ENCODE measurements around the gene PPP1R27.

DNA sequence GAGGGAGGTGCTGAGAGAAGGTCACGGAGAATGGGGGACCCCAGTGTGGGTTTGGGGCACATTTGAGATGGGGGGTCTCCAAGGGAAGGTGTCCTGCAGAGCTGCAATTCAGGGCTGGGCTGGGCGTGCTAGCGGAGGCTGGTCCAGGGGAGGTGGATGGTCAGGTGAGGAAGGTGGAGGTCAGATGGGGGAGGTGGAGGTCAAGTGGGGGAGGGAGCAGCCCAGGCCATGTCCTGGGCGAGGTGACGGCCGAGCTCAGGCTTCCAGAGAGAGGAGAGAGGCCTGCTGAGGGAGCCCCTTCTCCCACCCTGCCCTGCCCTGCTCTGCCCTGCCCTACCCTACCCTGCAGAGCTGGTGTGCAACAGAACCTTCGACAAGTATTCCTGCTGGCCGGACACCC, 24.4 kb downstream of the PPP1R27 start:
- TF ChIP-seq, protein P1, sequence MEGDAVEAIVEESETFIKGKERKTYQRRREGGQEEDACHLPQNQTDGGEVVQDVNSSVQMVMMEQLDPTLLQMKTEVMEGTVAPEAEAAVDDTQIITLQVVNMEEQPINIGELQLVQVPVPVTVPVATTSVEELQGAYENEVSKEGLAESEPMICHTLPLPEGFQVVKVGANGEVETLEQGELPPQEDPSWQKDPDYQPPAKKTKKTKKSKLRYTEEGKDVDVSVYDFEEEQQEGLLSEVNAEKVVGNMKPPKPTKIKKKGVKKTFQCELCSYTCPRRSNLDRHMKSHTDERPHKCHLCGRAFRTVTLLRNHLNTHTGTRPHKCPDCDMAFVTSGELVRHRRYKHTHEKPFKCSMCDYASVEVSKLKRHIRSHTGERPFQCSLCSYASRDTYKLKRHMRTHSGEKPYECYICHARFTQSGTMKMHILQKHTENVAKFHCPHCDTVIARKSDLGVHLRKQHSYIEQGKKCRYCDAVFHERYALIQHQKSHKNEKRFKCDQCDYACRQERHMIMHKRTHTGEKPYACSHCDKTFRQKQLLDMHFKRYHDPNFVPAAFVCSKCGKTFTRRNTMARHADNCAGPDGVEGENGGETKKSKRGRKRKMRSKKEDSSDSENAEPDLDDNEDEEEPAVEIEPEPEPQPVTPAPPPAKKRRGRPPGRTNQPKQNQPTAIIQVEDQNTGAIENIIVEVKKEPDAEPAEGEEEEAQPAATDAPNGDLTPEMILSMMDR (IDR thresholded peaks at IDR 0.05; ENCODE audit: low read length): no peak
- no peak for TF ChIP-seq EZH2 (optimal IDR thresholded peaks at IDR 0.05; ENCODE audit: low read depth, low read length)
